NCI-H1092 (cell line): ENCODE data around the gene MAP3K19.
A peak's percentile ranks its signal among the peaks of the same experiment; 100 is the strongest.

Experiments used
- DNase-seq: peaks from one replicate; lab custom pipeline; 2025; lab: John Stamatoyannopoulos, UW

MAP3K19 gene

DNA sequence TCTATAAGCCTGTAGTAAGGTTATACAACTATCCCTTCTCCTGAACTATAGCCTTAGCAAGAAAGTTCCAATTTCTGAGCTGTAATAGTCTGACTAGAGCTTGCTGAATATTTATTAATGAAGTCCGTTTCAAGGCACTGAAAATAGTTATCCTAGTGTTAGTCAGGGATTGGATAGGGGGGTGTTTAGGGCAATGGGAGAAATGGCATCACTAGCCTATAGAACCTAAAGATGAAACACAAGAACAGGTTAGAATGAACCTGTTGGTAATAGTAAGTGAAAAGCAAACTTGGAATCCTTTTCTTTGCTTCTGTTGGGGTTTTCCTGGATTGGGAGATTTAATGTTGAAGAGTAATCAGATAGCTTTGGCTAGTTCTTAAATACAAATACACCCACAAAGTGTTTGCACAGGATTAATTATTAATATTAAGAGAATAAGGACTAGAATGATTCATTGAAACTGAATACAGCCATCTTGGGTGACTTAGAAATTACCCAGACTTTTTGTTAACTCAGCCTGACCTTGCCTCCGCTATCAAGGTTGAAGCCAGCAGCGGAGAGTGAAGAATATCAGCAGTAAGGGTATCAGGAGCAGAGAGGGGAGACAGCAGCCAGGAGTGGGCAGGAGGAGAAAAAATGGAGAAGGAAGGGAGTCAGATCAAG lies 114.3 kb downstream of the MAP3K19 start:
- no peak for DNase-seq

DNA sequence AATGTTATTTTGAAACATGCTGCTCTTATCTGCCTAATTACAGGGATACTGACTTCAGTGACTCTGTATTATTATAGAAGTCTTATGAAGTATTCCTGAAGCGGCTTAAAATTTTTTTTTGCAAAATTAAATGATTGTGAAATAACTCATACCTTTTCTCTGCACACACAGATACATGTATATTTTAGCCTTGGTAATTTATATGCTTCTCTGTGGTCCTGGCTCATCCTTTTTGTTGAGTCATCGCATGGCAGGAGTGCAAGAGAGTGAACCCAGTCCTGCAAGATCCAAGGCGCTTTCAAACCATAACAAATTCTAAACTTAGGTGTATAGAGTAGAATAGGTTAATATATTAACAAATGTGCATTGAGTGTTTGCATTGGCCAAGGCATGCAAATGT lies 120.1 kb downstream of the MAP3K19 start:
- DNase-seq = no peak

DNA sequence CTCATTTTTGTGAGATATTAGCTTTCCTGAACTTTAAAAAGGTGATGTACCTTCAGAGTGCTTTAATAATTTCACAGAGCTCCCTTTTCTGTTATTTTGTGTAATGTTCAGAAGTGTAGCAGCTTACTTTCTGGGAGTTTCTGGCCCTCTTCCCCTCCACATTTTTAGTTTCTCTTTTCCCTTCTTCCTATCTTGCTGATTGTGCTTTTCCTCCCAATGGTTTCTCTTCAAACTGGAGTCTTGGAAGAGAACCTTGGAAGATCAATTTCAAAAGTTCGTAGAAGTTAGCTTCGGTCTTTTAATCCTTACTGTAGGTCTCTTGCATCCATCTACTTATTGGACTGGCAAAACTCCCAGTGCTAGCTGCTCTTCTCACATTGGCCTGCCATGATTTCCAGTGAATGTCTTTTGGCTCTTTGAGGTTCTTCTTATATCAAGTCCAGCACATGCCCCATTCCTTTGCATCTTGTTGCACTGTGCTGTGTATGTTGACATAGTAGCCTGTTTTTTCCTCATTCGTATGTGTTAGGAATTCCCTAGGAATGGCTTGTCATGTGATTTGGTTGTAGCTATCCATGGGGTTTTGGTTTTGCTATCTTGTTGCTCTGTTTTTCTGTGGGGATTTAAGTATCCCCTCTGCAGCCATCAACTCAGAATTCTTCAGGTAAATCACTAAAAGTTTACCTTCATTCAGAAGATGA lies 120.9 kb downstream of the MAP3K19 start:
- DNase-seq = no peak

DNA sequence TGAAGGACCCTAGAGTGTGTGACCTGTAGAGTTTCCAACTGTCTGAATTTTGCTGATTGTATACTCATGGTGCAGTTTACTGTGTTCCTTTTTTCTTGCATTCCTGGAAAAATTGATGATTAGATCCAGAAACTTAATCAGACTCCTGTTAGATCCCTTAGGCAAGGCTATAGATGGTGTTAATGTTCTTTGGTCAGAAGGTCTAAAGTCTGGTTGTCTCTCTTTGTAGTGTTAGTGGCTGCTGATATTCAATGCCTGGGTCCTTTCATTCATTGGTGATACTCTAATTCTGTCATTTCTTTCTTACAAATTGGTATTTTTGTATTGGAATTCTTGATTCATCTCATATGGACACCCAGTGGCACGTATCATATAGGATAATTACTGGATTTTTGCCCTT lies 122.3 kb downstream of the MAP3K19 start:
- DNase-seq = no peak

DNA sequence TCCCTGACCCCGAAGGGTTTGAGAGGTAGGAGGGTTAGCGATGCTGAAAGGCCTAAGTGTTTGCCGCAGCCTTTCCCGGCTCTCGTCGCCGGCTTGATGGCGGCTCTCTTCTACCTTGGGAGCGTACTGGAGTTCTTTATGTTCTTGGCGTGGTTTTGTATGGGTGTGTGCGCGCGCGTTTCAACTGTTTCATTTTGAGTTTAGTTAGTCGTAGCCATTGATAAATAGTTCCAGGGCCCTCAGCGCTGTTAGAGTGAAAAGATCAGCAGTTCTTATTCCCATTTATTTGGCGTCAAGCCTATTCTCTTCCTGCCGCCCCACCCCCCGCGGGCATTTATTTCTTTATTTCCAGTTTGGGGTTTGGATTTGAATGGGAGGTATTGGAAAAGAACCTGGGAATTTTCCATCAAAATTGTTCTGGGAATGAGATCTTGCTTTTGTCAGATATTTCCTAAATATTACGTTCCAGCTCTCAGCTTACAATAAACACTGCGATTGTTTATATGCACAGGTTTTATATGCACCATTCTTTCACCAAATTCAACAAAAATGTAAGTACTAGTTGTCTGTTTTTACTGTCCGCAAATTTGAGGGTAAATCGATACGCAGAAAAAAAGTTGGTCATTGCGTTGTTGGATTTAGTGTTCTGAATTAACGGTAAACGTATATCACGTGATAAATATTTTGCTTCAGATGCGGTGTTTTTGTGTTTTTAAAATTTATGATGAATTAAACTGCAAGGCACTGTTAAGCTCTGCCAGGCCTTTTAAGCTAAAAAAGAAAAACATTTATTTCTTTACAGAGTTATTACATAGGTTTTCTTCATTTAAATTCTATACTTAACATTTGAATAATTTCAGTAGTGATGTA lies 127.7 kb downstream of the MAP3K19 start:
- no peak for DNase-seq

DNA sequence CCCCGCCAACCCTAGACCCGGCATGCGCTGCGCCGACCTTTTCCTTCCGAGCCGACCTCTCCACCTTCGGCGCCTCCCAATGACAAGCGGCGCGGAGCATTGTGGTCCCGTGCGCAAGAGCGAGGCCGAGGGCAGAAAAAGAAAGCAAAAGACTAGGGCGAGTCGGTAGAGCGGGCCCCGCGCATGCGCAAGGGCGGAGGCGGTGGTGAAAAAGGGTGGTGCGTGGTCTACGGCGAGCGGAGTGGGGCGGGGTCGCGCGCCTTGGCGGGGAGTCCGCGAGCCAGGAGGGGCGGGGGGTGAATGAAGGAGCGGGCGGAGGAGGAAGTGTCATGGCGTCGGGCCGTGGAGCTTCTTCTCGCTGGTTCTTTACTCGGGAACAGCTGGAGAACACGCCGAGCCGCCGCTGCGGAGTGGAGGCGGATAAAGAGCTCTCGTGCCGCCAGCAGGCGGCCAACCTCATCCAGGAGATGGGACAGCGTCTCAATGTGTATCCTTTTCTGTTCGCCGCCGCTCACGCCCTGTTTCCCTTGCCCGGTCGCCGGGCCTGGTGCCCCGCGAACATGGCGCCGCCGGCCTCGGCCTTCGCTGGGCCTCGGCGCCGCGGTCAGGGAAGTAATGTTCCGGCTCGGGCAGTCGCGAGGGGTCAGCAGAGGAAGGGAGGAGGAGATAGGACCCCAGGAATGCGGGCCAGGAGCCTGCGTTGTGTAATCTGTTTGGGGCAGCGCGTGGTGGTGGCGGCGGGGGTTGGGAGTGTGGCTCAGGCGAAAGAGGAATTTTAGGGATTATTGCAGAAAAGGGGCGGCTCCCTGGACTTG lies 128.5 kb downstream of the MAP3K19 start, which contains the start of gene CCNT2:
TSS of gene CCNT2 (plus strand) at position 297 of the 815 bp plus-strand sequence. CDS start at position 330, 33 bp downstream.
- DNase-seq = peak; percentile 96

DNA sequence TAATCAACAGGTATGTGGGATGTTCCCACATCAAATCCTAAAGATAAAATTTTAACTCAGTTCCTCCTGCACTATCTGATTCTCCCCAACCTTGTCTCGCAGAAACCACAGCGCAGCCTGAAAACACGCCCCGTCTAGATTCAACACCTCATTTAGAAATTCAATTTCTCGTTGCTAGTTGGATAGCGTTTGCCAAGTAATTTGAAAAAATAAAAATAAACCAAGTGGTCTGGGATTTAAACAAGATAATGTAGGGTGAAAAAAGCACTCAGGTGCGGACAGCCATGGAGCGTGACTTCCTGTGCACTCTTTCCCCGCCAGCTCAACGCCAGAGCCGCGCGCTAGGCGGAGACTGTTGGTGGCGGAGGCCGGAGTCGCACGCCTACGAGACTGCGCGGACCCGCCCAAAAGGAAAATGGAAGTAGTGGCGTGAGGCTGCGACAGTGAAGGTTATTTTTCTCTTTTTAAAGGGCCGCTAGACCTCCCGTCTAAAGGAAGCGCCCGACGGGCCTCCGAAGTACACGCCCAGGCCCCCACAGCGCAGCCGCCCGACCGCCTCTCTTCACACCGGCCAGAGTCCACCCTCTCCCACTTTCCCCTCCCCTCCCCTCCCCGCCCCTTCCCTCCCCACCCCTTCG lies 129.2 kb downstream of the MAP3K19 start:
- DNase-seq = peak; percentile 88

DNA sequence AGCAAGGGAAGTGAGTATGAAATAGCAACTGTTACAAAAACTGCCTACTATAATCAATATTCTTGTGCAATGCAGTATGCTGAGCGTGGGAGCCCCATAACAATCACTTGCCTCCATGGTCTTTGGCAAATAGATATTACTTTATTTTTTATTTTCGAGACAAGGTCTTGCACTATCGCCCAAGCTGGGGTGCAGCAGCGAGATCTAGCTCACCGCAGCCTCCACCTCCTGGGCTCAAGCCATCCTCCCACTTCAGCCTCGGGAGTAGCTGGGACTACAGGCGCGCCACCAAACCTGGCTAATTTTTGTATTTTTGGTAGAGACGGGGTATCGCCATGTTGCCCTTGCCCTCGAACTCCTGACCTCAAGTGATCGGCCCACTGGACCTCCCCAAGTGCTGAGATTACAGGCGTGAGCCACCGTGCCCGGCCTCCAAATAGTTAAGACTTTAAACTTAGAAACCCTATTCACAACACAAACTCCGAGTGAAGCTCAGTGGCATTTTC lies 129.8 kb downstream of the MAP3K19 start:
- no peak for DNase-seq
